LNCaP clone FGC (cell line): ENCODE results near the gene HDAC1.

Source experiments
- DNase-seq: peaks from one replicate; pipeline ENCODE4 v3.0.0-alpha.2; 2011; ENCODE audit warnings: low read depth
- H3K4me3 ChIP-seq: 2 replicates; pipeline ENCODE4 v1.5.1; 2011; ENCODE audit warnings: mild to moderate bottlenecking, low read depth, low read length, control low read depth
- TF ChIP-seq, protein P1 (sequence below): IDR thresholded peaks from 2 replicates; pipeline ENCODE4 v1.5.1; 2012; ENCODE audit warnings: mild to moderate bottlenecking; ENCODE audit not compliant: control insufficient read depth, insufficient read depth; ENCODE audit errors: extremely low read depth

HDAC1 gene

DNA sequence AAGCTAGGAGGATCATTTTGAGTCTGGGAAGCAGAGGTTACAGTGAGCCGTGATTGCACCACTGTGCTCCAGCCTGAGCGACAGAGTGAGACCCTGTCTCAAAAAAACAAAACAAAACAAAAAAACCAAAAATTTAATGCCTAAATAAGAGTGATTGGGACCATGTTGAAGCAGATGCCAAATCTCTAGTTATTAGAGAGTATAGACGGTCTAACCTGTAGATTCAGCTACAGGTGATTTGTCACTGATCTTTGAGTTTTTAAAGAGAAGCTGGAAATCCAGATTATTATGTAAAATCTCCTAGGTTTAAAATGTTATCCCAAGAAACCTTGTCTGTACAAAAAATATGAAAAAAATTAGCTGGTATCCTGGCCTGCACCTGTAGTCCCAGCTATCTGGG is 11.5 kb downstream of the HDAC1 start:
- TF ChIP-seq, protein P1, sequence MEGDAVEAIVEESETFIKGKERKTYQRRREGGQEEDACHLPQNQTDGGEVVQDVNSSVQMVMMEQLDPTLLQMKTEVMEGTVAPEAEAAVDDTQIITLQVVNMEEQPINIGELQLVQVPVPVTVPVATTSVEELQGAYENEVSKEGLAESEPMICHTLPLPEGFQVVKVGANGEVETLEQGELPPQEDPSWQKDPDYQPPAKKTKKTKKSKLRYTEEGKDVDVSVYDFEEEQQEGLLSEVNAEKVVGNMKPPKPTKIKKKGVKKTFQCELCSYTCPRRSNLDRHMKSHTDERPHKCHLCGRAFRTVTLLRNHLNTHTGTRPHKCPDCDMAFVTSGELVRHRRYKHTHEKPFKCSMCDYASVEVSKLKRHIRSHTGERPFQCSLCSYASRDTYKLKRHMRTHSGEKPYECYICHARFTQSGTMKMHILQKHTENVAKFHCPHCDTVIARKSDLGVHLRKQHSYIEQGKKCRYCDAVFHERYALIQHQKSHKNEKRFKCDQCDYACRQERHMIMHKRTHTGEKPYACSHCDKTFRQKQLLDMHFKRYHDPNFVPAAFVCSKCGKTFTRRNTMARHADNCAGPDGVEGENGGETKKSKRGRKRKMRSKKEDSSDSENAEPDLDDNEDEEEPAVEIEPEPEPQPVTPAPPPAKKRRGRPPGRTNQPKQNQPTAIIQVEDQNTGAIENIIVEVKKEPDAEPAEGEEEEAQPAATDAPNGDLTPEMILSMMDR, result no peak
- DNase-seq, result no peak

GRCh38 chr1:32303997-32304622 is 12.2 kb downstream of the HDAC1 start:
- H3K4me3 ChIP-seq, result no peak overlapping the region
- TF ChIP-seq, protein P1, result no peak

More for the DNA sequence above, 11.5 kb downstream of the HDAC1 start:
- H3K4me3 ChIP-seq, result no peak overlapping the region

DNA sequence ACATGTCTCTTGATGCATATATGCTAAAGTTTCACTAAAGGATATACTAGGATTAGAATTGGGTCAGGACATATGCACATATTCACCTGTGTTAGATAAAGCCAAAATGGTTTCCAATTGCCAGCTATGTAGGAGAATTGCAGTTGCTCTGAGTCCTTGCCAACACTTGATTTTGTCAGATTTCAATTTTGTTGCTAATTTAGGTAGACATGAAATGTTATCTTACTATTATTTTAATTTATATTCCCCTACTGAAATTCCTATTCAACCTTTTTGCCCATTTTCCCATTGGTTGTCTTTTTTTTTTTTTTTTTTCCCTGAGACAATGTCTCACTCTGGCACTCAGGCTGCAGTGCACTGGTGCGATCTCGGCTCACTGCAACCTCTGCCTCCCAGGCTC is 13.4 kb downstream of the HDAC1 start:
- TF ChIP-seq, protein P1, result no peak
- DNase-seq, result no peak

More at GRCh38 chr1:32303997-32304622, 12.2 kb downstream of the HDAC1 start:
- no peak for DNase-seq

DNA sequence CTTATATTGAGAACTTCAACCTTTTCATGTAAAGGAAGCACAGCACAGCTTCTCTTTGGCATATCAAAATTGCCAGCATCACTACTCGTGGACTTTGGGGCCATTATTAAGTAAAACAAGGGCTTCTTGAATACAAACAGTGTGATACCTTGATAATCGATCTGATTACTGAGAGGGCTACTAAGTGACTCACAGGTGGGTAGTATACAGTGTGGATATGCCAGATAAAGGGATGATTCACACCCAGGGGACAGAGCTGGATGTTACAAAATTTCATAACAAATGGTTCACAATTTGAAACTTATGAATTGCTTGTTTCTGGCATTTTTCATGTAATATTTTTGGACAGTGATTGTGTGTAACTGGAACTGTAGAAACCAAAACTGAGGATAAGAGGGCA is 15.4 kb downstream of the HDAC1 start:
- TF ChIP-seq, protein P1, result no peak
- DNase-seq, result no peak
- H3K4me3 ChIP-seq, result no peak overlapping the region

More for the DNA sequence above, 13.4 kb downstream of the HDAC1 start:
- no peak overlapping the region for H3K4me3 ChIP-seq

- no peak overlapping the region for H3K4me3 ChIP-seq
- TF ChIP-seq, protein P1, result no peak
- DNase-seq, result no peak
These were observed 18.1 kb downstream of the HDAC1 start for GRCh38 chr1:32309960-32310359.

- TF ChIP-seq, protein P1, result no peak
- no peak for DNase-seq
- H3K4me3 ChIP-seq, result no peak overlapping the region
These were observed 20.0 kb downstream of the HDAC1 start for GRCh38 chr1:32311709-32312393.
